ENCODE data around the gene CREB5.

The CREB5 gene

GRCh38 chr7:28531291-28531690, 119.0 kb downstream of the CREB5 start:
- H3K9ac ChIP-seq (ENCODE audit: low read length), result no peak overlapping the region
- no peak overlapping the region for H3K27ac ChIP-seq (ENCODE audit: low read depth, low read length)
- H3K4me1 ChIP-seq (ENCODE audit: control insufficient read depth, insufficient read depth, low read length), result peaks cover 19% of the 10 kb centered on the region; the same call in 1 of the 2 replicates
- H3K9me3 ChIP-seq (ENCODE audit: control insufficient read depth, insufficient read depth, low read depth, low read length), result peaks cover 4% of the 10 kb centered on the region
- no peaks in the 10 kb centered on the region for H3K36me3 ChIP-seq (ENCODE audit: control insufficient read depth, insufficient read depth, low read length)
- no peak overlapping the region for H3K4me3 ChIP-seq (ENCODE audit: low read depth, low read length)
- H3K27me3 ChIP-seq (ENCODE audit: control insufficient read depth, insufficient read depth, low read length), result no peaks in the 10 kb centered on the region

DNA sequence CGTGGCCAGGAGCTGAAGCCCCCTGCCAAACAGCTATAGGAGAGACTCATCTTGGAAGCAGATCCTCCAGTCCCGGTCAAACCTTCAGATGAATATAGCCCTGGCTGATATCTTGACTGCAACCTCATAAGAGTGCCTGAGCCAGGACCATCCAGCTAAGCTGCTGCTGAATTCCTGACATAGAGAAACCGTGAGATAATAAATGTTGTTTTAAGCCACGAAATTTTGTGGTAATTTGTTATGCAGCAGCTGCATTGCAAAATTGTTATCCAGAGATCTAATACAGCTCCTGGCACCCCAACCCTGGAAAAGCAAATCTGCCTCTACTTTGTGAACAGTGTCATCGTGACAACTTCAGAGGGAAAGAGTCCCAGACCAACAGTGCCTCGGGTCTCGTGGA, 119.9 kb downstream of the CREB5 start:
- no peak overlapping the region for H3K27ac ChIP-seq (ENCODE audit: low read depth, low read length)
- H3K27me3 ChIP-seq (ENCODE audit: control insufficient read depth, insufficient read depth, low read length), result no peaks in the 10 kb centered on the region
- H3K9ac ChIP-seq (ENCODE audit: low read length), result no peak overlapping the region
- no peaks in the 10 kb centered on the region for H3K36me3 ChIP-seq (ENCODE audit: control insufficient read depth, insufficient read depth, low read length)
- peaks cover 19% of the 10 kb centered on the region; the same call in 1 of the 2 replicates for H3K4me1 ChIP-seq (ENCODE audit: control insufficient read depth, insufficient read depth, low read length)
- peaks cover 4% of the 10 kb centered on the region for H3K9me3 ChIP-seq (ENCODE audit: control insufficient read depth, insufficient read depth, low read depth, low read length)
- H3K4me3 ChIP-seq (ENCODE audit: low read depth, low read length), result no peak overlapping the region

DNA sequence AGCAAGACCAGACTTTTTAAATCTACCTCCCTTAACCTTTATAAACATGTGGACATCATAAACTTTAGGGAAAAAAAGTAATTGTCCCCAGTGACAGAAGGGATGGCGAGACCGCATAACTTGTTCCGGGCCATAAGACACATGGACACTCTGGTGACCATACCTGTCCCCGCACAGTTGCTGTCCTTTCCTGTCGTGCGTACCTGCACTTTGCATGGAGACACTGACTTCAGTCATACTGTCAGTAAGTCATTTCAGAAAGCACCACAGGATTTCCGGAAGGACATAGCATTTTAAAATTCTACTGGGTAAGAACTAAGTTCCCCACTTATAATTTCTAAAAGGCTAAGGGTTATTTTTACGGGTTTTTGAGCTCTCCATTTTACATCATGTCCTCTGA, 120.9 kb downstream of the CREB5 start:
- Histone ChIP-seq H3K27ac (ENCODE audit: low read depth, low read length) (no peak overlapping the region), H3K27me3 (ENCODE audit: control insufficient read depth, insufficient read depth, low read length) (no peaks in the 10 kb centered on the region), H3K4me3 (ENCODE audit: low read depth, low read length) (no peak overlapping the region), H3K4me1 (ENCODE audit: control insufficient read depth, insufficient read depth, low read length) (peaks cover 19% of the 10 kb centered on the region; the same call in 1 of the 2 replicates), H3K9ac (ENCODE audit: low read length) (no peak overlapping the region), H3K36me3 (ENCODE audit: control insufficient read depth, insufficient read depth, low read length) (no peaks in the 10 kb centered on the region), H3K9me3 (ENCODE audit: control insufficient read depth, insufficient read depth, low read depth, low read length) (peaks cover 4% of the 10 kb centered on the region)

- no peak overlapping the region for H3K4me3 ChIP-seq (ENCODE audit: low read depth, low read length)
- H3K36me3 ChIP-seq (ENCODE audit: control insufficient read depth, insufficient read depth, low read length), result no peaks in the 10 kb centered on the region
- peaks cover 19% of the 10 kb centered on the region; the same call in 1 of the 2 replicates for H3K4me1 ChIP-seq (ENCODE audit: control insufficient read depth, insufficient read depth, low read length)
- peaks cover 4% of the 10 kb centered on the region for H3K9me3 ChIP-seq (ENCODE audit: control insufficient read depth, insufficient read depth, low read depth, low read length)
- H3K9ac ChIP-seq (ENCODE audit: low read length), result no peak overlapping the region
- H3K27me3 ChIP-seq (ENCODE audit: control insufficient read depth, insufficient read depth, low read length), result no peaks in the 10 kb centered on the region
- no peak overlapping the region for H3K27ac ChIP-seq (ENCODE audit: low read depth, low read length)
Observed at GRCh38 chr7:28533731-28534531, 121.6 kb downstream of the CREB5 start.

GRCh38 chr7:28536259-28536658, 123.9 kb downstream of the CREB5 start:
- H3K4me3 ChIP-seq (ENCODE audit: low read depth, low read length), result no peak overlapping the region
- H3K27ac ChIP-seq (ENCODE audit: low read depth, low read length), result no peak overlapping the region
- no peaks in the 10 kb centered on the region for H3K36me3 ChIP-seq (ENCODE audit: control insufficient read depth, insufficient read depth, low read length)
- H3K9ac ChIP-seq (ENCODE audit: low read length), result no peak overlapping the region
- no peaks in the 10 kb centered on the region for H3K27me3 ChIP-seq (ENCODE audit: control insufficient read depth, insufficient read depth, low read length)
- 0 out of 2 replicates have a peak, but pooled peaks cover 2% of the 10 kb centered on the region for H3K4me1 ChIP-seq (ENCODE audit: control insufficient read depth, insufficient read depth, low read length)
- peaks cover 4% of the 10 kb centered on the region for H3K9me3 ChIP-seq (ENCODE audit: control insufficient read depth, insufficient read depth, low read depth, low read length)

DNA sequence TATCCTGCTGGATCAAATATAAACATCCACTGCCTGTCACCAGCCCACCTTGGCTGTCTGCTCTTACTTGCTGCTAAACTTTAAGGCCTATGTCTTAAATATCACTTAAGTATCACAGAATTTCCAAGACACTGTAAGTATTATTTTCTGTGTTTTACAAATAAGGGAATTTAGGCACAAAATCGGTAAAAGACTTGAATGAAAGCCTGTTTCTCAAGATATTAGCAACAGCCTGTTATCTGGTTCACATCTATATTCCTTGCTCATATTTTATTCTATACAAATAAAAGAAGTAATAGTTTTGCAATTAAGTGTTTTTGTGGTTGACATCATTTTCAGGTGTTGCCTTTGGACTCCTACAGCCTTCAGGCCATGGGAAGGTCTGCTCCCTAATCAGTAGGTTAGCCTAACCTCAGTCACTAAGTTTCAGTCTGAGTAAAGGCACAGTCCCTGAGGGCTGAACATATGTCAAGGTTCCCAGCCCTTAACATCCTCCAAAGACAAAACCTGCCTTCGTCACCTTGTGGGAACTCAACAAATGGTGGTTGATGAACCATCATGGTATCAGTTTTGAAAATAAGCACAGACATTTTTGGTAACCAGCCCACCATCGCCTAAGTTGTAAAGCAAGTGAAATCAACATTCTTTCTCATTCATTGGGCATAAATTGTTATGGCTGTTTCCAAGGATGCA, 127.1 kb downstream of the CREB5 start:
- H3K4me3 ChIP-seq (ENCODE audit: low read depth, low read length), result no peak overlapping the region
- H3K9me3 ChIP-seq (ENCODE audit: control insufficient read depth, insufficient read depth, low read depth, low read length), result no peaks in the 10 kb centered on the region
- no peaks in the 10 kb centered on the region for H3K27me3 ChIP-seq (ENCODE audit: control insufficient read depth, insufficient read depth, low read length)
- no peak overlapping the region for H3K27ac ChIP-seq (ENCODE audit: low read depth, low read length)
- H3K4me1 ChIP-seq (ENCODE audit: control insufficient read depth, insufficient read depth, low read length), result no peaks in the 10 kb centered on the region
- H3K36me3 ChIP-seq (ENCODE audit: control insufficient read depth, insufficient read depth, low read length), result no peaks in the 10 kb centered on the region
- H3K9ac ChIP-seq (ENCODE audit: low read length), result no peak overlapping the region

GRCh38 chr7:28542410-28542809, 130.1 kb downstream of the CREB5 start:
- Histone ChIP-seq H3K27ac (ENCODE audit: low read depth, low read length) (no peak overlapping the region), H3K9ac (ENCODE audit: low read length) (no peak overlapping the region), H3K4me3 (ENCODE audit: low read depth, low read length) (no peak overlapping the region), H3K36me3 (ENCODE audit: control insufficient read depth, insufficient read depth, low read length) (no peaks in the 10 kb centered on the region), H3K4me1 (ENCODE audit: control insufficient read depth, insufficient read depth, low read length) (no peaks in the 10 kb centered on the region), H3K9me3 (ENCODE audit: control insufficient read depth, insufficient read depth, low read depth, low read length) (peaks cover 11% of the 10 kb centered on the region), H3K27me3 (ENCODE audit: control insufficient read depth, insufficient read depth, low read length) (no peaks in the 10 kb centered on the region)

DNA sequence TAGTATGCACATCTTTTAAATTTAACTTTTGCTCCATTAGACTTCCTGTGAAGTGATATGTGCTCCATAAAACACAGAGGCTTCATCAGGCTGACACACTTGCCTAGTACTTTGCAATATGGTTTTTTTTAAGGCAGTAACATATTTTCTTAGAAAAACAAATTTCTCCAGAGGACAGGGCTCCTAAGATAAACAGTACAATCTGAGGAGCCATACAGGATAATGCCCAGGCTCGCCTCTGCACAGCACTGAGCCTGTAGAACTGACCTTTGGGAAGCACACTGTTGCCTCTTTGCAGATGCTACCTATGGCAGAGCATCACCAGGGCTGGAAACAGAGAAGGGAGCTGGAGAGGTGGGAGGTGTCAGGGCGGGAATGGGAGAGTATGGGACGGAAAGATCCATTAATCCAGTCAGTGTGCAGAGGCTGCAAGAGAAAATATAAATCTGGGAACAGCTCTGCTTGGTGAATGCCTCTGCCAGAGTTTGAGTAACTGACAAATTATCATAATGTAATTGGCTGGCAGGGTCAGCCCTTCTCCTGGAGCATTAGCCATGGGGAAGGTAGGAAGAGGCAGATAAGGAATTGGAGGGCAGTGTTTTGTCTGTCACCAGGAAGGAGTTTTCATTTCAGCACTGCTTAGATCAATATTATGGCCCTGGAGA, 132.3 kb downstream of the CREB5 start:
- Histone ChIP-seq H3K4me3 (ENCODE audit: low read depth, low read length) (no peak overlapping the region), H3K9me3 (ENCODE audit: control insufficient read depth, insufficient read depth, low read depth, low read length) (peaks cover 11% of the 10 kb centered on the region), H3K9ac (ENCODE audit: low read length) (no peak overlapping the region), H3K4me1 (ENCODE audit: control insufficient read depth, insufficient read depth, low read length) (no peaks in the 10 kb centered on the region), H3K27me3 (ENCODE audit: control insufficient read depth, insufficient read depth, low read length) (no peaks in the 10 kb centered on the region), H3K27ac (ENCODE audit: low read depth, low read length) (no peak overlapping the region), H3K36me3 (ENCODE audit: control insufficient read depth, insufficient read depth, low read length) (no peaks in the 10 kb centered on the region)

GRCh38 chr7:28546067-28546466, 133.7 kb downstream of the CREB5 start:
- Histone ChIP-seq H3K27ac (ENCODE audit: low read depth, low read length) (no peak overlapping the region), H3K9ac (ENCODE audit: low read length) (no peak overlapping the region), H3K27me3 (ENCODE audit: control insufficient read depth, insufficient read depth, low read length) (no peaks in the 10 kb centered on the region), H3K9me3 (ENCODE audit: control insufficient read depth, insufficient read depth, low read depth, low read length) (peaks cover 11% of the 10 kb centered on the region), H3K4me3 (ENCODE audit: low read depth, low read length) (no peak overlapping the region), H3K36me3 (ENCODE audit: control insufficient read depth, insufficient read depth, low read length) (no peaks in the 10 kb centered on the region), H3K4me1 (ENCODE audit: control insufficient read depth, insufficient read depth, low read length) (no peaks in the 10 kb centered on the region)

GRCh38 chr7:28547115-28547514, 134.8 kb downstream of the CREB5 start:
- Histone ChIP-seq H3K4me3 (ENCODE audit: low read depth, low read length) (no peak overlapping the region), H3K9ac (ENCODE audit: low read length) (no peak overlapping the region), H3K36me3 (ENCODE audit: control insufficient read depth, insufficient read depth, low read length) (no peaks in the 10 kb centered on the region), H3K27ac (ENCODE audit: low read depth, low read length) (no peak overlapping the region), H3K4me1 (ENCODE audit: control insufficient read depth, insufficient read depth, low read length) (no peaks in the 10 kb centered on the region), H3K27me3 (ENCODE audit: control insufficient read depth, insufficient read depth, low read length) (no peaks in the 10 kb centered on the region), H3K9me3 (ENCODE audit: control insufficient read depth, insufficient read depth, low read depth, low read length) (peaks cover 11% of the 10 kb centered on the region)

DNA sequence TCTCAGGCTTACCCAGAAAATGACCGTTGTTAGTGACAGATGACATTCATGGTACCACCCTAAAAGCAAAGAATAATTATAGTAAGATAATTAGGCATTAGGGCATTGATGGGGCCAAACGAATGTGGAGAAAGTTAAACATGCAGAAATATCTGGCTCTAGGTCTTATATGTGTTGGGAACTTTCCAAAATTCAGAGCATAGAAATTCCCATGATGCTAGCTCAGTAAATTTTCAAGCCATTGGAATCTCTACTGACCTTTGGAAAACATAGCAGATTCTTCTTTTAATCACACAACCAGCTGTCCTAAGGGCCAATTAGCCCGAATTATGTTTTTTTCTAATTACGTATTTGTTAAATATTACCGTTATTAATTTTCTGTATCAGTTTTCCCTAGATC, 136.1 kb downstream of the CREB5 start:
- Histone ChIP-seq H3K9me3 (ENCODE audit: control insufficient read depth, insufficient read depth, low read depth, low read length) (peaks cover 11% of the 10 kb centered on the region), H3K4me1 (ENCODE audit: control insufficient read depth, insufficient read depth, low read length) (no peaks in the 10 kb centered on the region), H3K36me3 (ENCODE audit: control insufficient read depth, insufficient read depth, low read length) (no peaks in the 10 kb centered on the region), H3K27me3 (ENCODE audit: control insufficient read depth, insufficient read depth, low read length) (no peaks in the 10 kb centered on the region), H3K9ac (ENCODE audit: low read length) (no peak overlapping the region), H3K4me3 (ENCODE audit: low read depth, low read length) (no peak overlapping the region), H3K27ac (ENCODE audit: low read depth, low read length) (no peak overlapping the region)

Data from HUES6 (cell line).